ENCODE results near the gene ANAPC13.
A peak's percentile ranks its signal among the peaks of the same experiment; 100 is the strongest.

DNA sequence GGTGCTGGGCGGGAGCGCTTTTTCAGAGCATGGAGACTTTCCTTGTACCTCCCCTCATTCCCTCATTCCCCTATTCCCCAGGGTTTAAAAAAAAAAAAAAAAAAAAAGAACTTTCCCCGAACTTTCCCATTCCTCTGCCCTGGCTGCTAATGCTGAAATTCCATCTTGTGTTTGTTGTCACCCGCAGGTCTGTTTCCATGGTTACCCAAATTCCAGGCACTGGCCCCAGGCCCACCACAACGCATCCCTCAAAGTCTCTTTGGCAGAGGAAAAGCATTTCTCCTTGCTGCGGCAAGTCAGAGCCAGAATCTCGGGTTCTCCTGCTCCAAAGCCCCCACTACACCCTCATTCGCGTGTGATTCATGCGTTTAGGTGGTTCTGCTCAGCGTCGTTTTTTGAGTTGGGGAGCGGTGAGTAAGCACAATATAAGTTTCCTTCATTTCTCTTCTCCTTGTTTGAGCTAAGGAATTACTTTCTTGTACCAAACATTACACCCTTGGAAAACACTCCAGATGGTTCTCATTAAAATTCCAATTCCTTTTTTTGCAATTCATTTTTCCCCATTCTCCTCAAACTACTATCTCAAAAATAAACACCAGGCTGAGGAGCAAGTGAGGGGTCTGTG is 21.6 kb downstream of the ANAPC13 start:
- TF ChIP-seq, protein P1, sequence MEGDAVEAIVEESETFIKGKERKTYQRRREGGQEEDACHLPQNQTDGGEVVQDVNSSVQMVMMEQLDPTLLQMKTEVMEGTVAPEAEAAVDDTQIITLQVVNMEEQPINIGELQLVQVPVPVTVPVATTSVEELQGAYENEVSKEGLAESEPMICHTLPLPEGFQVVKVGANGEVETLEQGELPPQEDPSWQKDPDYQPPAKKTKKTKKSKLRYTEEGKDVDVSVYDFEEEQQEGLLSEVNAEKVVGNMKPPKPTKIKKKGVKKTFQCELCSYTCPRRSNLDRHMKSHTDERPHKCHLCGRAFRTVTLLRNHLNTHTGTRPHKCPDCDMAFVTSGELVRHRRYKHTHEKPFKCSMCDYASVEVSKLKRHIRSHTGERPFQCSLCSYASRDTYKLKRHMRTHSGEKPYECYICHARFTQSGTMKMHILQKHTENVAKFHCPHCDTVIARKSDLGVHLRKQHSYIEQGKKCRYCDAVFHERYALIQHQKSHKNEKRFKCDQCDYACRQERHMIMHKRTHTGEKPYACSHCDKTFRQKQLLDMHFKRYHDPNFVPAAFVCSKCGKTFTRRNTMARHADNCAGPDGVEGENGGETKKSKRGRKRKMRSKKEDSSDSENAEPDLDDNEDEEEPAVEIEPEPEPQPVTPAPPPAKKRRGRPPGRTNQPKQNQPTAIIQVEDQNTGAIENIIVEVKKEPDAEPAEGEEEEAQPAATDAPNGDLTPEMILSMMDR (IDR thresholded peaks at IDR 0.05), result no peak
- peak in 1 of 2 donors; percentile 11 for TF ChIP-seq POLR2AphosphoS5 (IDR thresholded peaks at IDR 0.05; ENCODE audit: insufficient read depth in 1 of 2, low read depth in 1 of 2)
- TF ChIP-seq POLR2A (IDR thresholded peaks at IDR 0.05), result no peak
